ENCODE data around the gene DCTN4. TPM values are rescaled to one million over a fixed set of nuclear protein-coding genes. Genes with fewer than 3 reads are reported as not detected.
A peak's percentile ranks its signal among the peaks of the same experiment; 100 is the strongest.

DCTN4 gene
- total and polyA plus RNA-seq, 2 of the 8 experiments (the other 6 are each of a cell fraction or from before 2014, with no cell fraction given), result 20.5 to 42.7 TPM

DNA sequence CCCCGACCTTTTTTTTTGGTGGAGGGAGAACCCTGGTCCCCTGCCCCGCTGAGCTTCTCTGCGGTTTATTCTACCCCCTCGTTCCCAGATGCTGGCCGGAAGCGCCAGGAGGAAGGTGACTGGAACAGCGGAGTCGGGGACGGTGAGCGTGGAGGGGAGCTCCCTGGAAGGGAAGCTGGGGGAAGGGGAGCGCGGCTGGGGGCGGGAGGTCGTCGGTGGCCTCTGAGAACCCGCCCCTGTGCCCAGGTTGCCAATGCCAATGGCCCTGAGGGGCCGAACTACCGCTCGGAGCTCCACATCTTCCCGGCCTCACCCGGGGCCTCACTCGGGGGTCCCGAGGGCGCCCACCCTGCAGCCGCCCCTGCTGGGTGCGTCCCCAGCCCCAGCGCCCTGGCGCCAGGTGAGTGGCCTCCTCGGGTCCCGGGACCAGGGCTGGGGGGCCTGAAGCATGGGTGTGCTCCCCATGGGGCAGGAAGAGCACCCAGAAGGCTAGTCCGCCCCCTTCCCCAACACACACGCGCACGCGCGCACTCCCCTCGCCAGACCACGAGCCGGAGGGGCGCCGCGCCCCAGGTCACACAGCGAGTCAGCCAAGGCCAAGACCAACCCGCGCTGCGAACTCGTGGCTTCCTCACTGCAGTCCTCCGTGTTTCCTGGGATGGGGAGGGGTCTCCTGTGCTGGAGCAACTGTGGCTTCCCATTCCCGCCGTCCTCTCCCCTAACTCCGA, 87.1 kb downstream of the DCTN4 start:
- POLR2A ChIA-PET (ENCODE audit: partially characterized antibody), result interaction anchor here (0.6 to 4.7 kb wide), 24 partner anchors 10 to 222 kb away, joined by 3 to 70 read pairs (median 4); partner anchors contain the start of genes DCTN4, MYOZ3 and RBM22
- Histone ChIP-seq H3K9me3 (ENCODE audit: insufficient read depth in 2 of 2, low read depth in 1 of 2, low read length in 1 of 2) (no peaks in the 10 kb centered on the region), H3K27ac (ENCODE audit: low read depth, low read length) (peak overlapping the region; percentile 90), H2BK5ac (ENCODE audit: low read depth, low read length) (peak overlapping the region; percentile 92), H3K27me3 (replicated peaks in 1 of 4; ENCODE audit: control insufficient read depth in 3 of 4, extremely low read depth in 1 of 4, insufficient read depth in 3 of 4, low read length in 3 of 4) (no peaks in the 10 kb centered on the region), H4K8ac (ENCODE audit: extremely low read depth, insufficient read depth, low read length) (peak overlapping the region; percentile 87), H4K91ac (replicated peaks; ENCODE audit: insufficient read length, low read length) (peak overlapping the region; percentile 59), H3K4me1 (replicated peaks in 1 of 4; ENCODE audit: control insufficient read depth in 3 of 4, insufficient read depth in 4 of 4, low read length in 3 of 4) (peaks cover 5 to 23% (median 14%) of the 10 kb centered on the region in 4 experiments), H3K36me3 (ENCODE audit: control insufficient read depth in 2 of 4, insufficient read depth in 4 of 4, low read length in 3 of 4) (peaks cover 0 to 16% (median 0%) of the 10 kb centered on the region in 4 experiments; a peak in 2 of 8 replicates), H2AK5ac (ENCODE audit: low read depth, low read length) (no peak overlapping the region), H4K5ac (ENCODE audit: insufficient read length, low read depth, low read length) (peak overlapping the region; percentile 77), H3K14ac (ENCODE audit: insufficient read length) (peak overlapping the region; percentile 67), H3K79me2 (ENCODE audit: control insufficient read depth in 1 of 2, insufficient read depth in 2 of 2, low read length in 2 of 2) (peaks cover 0 to 9% of the 10 kb centered on the region in 2 experiments; a peak in 2 of 4 replicates), H4K20me1 (replicated peaks in 1 of 2; ENCODE audit: control insufficient read depth in 1 of 2, insufficient read depth in 2 of 2, low read length in 2 of 2) (no peaks in the 10 kb centered on the region), H3K56ac (replicated peaks; ENCODE audit: insufficient read length, low read depth, low read length) (peak overlapping the region; percentile 62), H2BK120ac (replicated peaks; ENCODE audit: low read depth, low read length) (peak overlapping the region; percentile 3), H2BK20ac (ENCODE audit: low read length) (no peak overlapping the region), H3K9ac (replicated peaks in 1 of 4; ENCODE audit: extremely low read depth in 1 of 4, low read depth in 3 of 4, low read length in 3 of 4) (peak overlapping the region; percentile 55 to 88 (median 86)), H3K23ac (ENCODE audit: insufficient read length) (no peak overlapping the region), H3K79me1 (ENCODE audit: low read depth, low read length) (no peaks in the 10 kb centered on the region), H3K18ac (ENCODE audit: extremely low read depth, low read length) (peak overlapping the region; percentile 93), H3K23me2 (ENCODE audit: low read depth, low read length) (peaks cover 9% of the 10 kb centered on the region), H2BK15ac (ENCODE audit: low read length) (peak overlapping the region; percentile 36; the same call in 1 of the 2 replicates), H3K4me2 (ENCODE audit: insufficient read depth in 1 of 2, low read depth in 2 of 2, low read length in 2 of 2) (peak overlapping the region; percentile 73 to 94), H2BK12ac (ENCODE audit: low read depth, low read length) (peak overlapping the region; percentile 70), H3K4me3 (ENCODE audit: extremely low read depth in 1 of 4, insufficient read depth in 2 of 4, low read depth in 3 of 4, low read length in 4 of 4) (peak overlapping the region; percentile 88 to 96 (median 93)), H2AFZ (ENCODE audit: low read length) (peak overlapping the region; percentile 68), H3K4ac (replicated peaks; ENCODE audit: insufficient read length, low read depth, low read length) (peak overlapping the region; percentile 62)
- FAIRE-seq (no peak), DNase-seq (ENCODE audit: low read depth in 1 of 2, low spot score in 2 of 2) (peak in 1 of 2 experiments; percentile 79)
- 3% methylated on average over 34 of the region's 51 CpGs; no CpG with 5 or more reads in 1 of the 2 experiments for WGBS, 2 experiments (ENCODE audit: extremely low coverage in 1 of 2, insufficient coverage in 1 of 2, insufficient read length in 1 of 2, insufficient replicate concordance in 2 of 2, low coverage in 1 of 2, low lambda C conversion rate in 2 of 2, missing lambda C conversion rate in 1 of 2)
- CTCF ChIA-PET (ENCODE audit: partially characterized antibody), result interaction anchor here (0.8 to 2.5 kb wide), 9 partner anchors 11 to 222 kb away, joined by 3 to 18 read pairs (median 5); partner anchors contain the start of genes IRGM, MYOZ3, RBM22 and RPS14
- TF ChIP-seq SIRT6 (IDR thresholded peaks at IDR 0.05; ENCODE audit: low read length), result no peak
- no peak for TF ChIP-seq JUN (IDR thresholded peaks at IDR 0.05; ENCODE audit: low read depth, low read length)
- peak; percentile 65; the same call in 1 of the 2 replicates for TF ChIP-seq PHF8 (conservative IDR thresholded peaks at IDR 0.05; ENCODE audit: low read depth, low read length)
- TF ChIP-seq ASH2L (IDR thresholded peaks at IDR 0.05; ENCODE audit: low read length), result peak; percentile 89
- no peak for TF ChIP-seq NANOG (IDR thresholded peaks at IDR 0.05; ENCODE audit: insufficient read depth, low read depth, low read length, poor library complexity, severe bottlenecking)
- TF ChIP-seq, protein P1, sequence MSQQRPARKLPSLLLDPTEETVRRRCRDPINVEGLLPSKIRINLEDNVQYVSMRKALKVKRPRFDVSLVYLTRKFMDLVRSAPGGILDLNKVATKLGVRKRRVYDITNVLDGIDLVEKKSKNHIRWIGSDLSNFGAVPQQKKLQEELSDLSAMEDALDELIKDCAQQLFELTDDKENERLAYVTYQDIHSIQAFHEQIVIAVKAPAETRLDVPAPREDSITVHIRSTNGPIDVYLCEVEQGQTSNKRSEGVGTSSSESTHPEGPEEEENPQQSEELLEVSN (IDR thresholded peaks at IDR 0.05), result 0 out of 2 replicates have a peak, but pooled peaks have one; percentile 22
- TF ChIP-seq, protein P2, sequence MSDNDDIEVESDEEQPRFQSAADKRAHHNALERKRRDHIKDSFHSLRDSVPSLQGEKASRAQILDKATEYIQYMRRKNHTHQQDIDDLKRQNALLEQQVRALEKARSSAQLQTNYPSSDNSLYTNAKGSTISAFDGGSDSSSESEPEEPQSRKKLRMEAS (IDR thresholded peaks at IDR 0.05), result peak; percentile 61; the same call in 1 of the 2 replicates
- no peak for TF ChIP-seq MAFK (IDR thresholded peaks at IDR 0.05; ENCODE audit: low read depth, low read length)
- 0 out of 2 replicates have a peak, but pooled peaks have one; percentile 22 for TF ChIP-seq TCF12 (IDR thresholded peaks at IDR 0.05; ENCODE audit: low read depth, low read length)
- TF ChIP-seq SUZ12 (IDR thresholded peaks at IDR 0.05; ENCODE audit: low read length), result no peak
- TF ChIP-seq KDM5A (IDR thresholded peaks at IDR 0.05; ENCODE audit: low read length), result no peak

All from H1 (cell line).